GM23248 (cell line): ENCODE results near the gene GPATCH2. TPM values are rescaled to one million over a fixed set of nuclear protein-coding genes. Genes with fewer than 3 reads are reported as not detected.
"Not testable (repeated sequence)": the region's sequence is repeated elsewhere in the genome, so short reads cannot be mapped to it uniquely, and the experiment has no call there.

Experiments
- DNase-seq: peaks from one replicate; pipeline ENCODE4 v3.0.0-alpha.2; 2015
- H2AFZ ChIP-seq: fragments of 200-600 bp; sonication (generic); 2 replicates; pipeline ENCODE4 v1.6.1; 2016; ENCODE audit warnings: antibody characterized with exemption
- H3F3A ChIP-seq: fragments of 200-600 bp; sonication (generic); 2 replicates; pipeline ENCODE4 v1.6.1; 2016; ENCODE audit warnings: mild to moderate bottlenecking, antibody characterized with exemption, mixed run types; ENCODE audit not compliant: insufficient read depth
- H3K27ac ChIP-seq: fragments of 200-600 bp; sonication (generic); 2 replicates; pipeline ENCODE4 v1.5.1; 2016; ENCODE audit warnings: mild to moderate bottlenecking
- H3K27me3 ChIP-seq: fragments of 200-600 bp; sonication (generic); replicated peaks from 2 replicates; pipeline ENCODE4 v1.6.1; 2016; ENCODE audit warnings: mild to moderate bottlenecking; ENCODE audit not compliant: insufficient read depth
- H3K36me3 ChIP-seq: fragments of 200-600 bp; sonication (generic); 2 replicates; pipeline ENCODE4 v1.6.1; 2016; ENCODE audit warnings: low read depth, mild to moderate bottlenecking
- H3K4me1 ChIP-seq: fragments of 200-600 bp; sonication (generic); 2 replicates; pipeline ENCODE4 v1.6.1; 2016; ENCODE audit warnings: mild to moderate bottlenecking; ENCODE audit not compliant: insufficient read depth
- H3K4me2 ChIP-seq: fragments of 200-600 bp; sonication (generic); one replicate; pipeline ENCODE4 v1.6.1; 2016; ENCODE audit warnings: mild to moderate bottlenecking; ENCODE audit not compliant: unreplicated experiment
- H3K4me3 ChIP-seq: fragments of 200-600 bp; sonication (generic); 2 replicates; pipeline ENCODE4 v1.5.1; 2016; ENCODE audit warnings: mild to moderate bottlenecking
- H3K79me2 ChIP-seq: fragments of 200-600 bp; sonication (generic); 2 replicates; pipeline ENCODE4 v1.6.1; 2016; ENCODE audit warnings: mild to moderate bottlenecking; ENCODE audit not compliant: insufficient read depth
- H3K9ac ChIP-seq: fragments of 200-600 bp; sonication (generic); 2 replicates; pipeline ENCODE4 v1.6.1; 2016; ENCODE audit warnings: mild to moderate bottlenecking
- H3K9me2 ChIP-seq: fragments of 200-600 bp; sonication (generic); 2 replicates; pipeline ENCODE4 v1.6.1; 2016; ENCODE audit warnings: mixed run types, mild to moderate bottlenecking, moderate library complexity; ENCODE audit not compliant: insufficient read depth
- H3K9me3 ChIP-seq: fragments of 200-600 bp; sonication (generic); one replicate; pipeline ENCODE4 v1.6.1; 2017; ENCODE audit warnings: low read depth
- H4K20me1 ChIP-seq: fragments of 200-600 bp; sonication (generic); 2 replicates; pipeline ENCODE4 v1.6.0; 2016; ENCODE audit not compliant: insufficient read depth
- EZH2 ChIP-seq: fragments of 200-600 bp; sonication (generic); IDR thresholded peaks from 2 replicates; pipeline ENCODE4 v1.6.1; 2018; ENCODE audit warnings: antibody characterized with exemption, mild to moderate bottlenecking; ENCODE audit not compliant: insufficient read depth, poor library complexity, severe bottlenecking
- EZH2phosphoT487 ChIP-seq: fragments of 200-600 bp; sonication (generic); IDR thresholded peaks from 2 replicates; pipeline ENCODE4 v1.6.1; 2018; ENCODE audit warnings: antibody characterized with exemption, moderate library complexity, mild to moderate bottlenecking, low read depth; ENCODE audit not compliant: insufficient read depth
- WGBS, 2 experiments: methylation state at CpG; one replicate each; pipeline ENCODE4 v1.1.6; 2015 to 2017; ENCODE audit warnings: low lambda C conversion rate in 2 of 2, low coverage in 1 of 2; ENCODE audit errors: missing lambda C conversion rate in 2 of 2; 5-methylcytosine and 5-hydroxymethylcytosine counted together
- in situ Hi-C: fragments of 300-500 bp; cut with MboI; formaldehyde crosslinking; loops from 2 replicates; pipeline ENCODE4 v1.15.0; 2020
- polyA plus RNA-seq: library from polyadenylated mRNA; unstranded; fragments of >200 nt; fragmentation: Nextera tagmentation; extraction: Ambion mirVana; gene quantifications from 2 replicates; pipeline ENCODE4 v1.2.1, GENCODE V29; 2016
- total RNA-seq: library from RNA; depleted of rRNA; stranded (reverse); fragments of >200 nt; shearing (Covaris generic); gene quantifications from 2 replicates; pipeline ENCODE4 v1.2.3, GENCODE V29; 2014

Gene GPATCH2
- total and polyA plus RNA-seq, 2 experiments from 2014 or later, result 6.3 to 8.2 TPM

GRCh38 chr1:217590598-217590997, 40.3 kb downstream of the GPATCH2 start:
- Histone ChIP-seq H2AFZ (no peak overlapping the region), H4K20me1 (no peaks in the 10 kb centered on the region), H3K27ac (no peak overlapping the region), H3K9me3 (no peaks in the 10 kb centered on the region), H3K4me1 (0 out of 2 replicates have a peak, but pooled peaks cover 4% of the 10 kb centered on the region), H3F3A (no peaks in the 10 kb centered on the region), H3K4me3 (no peak overlapping the region), H3K36me3 (no peaks in the 10 kb centered on the region; the same call in 1 of the 2 replicates), H3K4me2 (no peak overlapping the region), H3K9me2 (no peaks in the 10 kb centered on the region), H3K79me2 (no peaks in the 10 kb centered on the region), H3K9ac (no peak overlapping the region), H3K27me3 (no peaks in the 10 kb centered on the region)
- TF ChIP-seq EZH2phosphoT487 (no peak), EZH2 (no peak)
- DNase-seq, result no peak
- in situ Hi-C loops, result no loop called here
- WGBS, 2 experiments, result 92 to 98% methylated on average over 2 of the region's 2 CpGs

GRCh38 chr1:217586586-217586985, 44.3 kb downstream of the GPATCH2 start:
- in situ Hi-C loops, result no loop called here
- H3K79me2 ChIP-seq, result no peaks in the 10 kb centered on the region
- DNase-seq, result no peak

GRCh38 chr1:217585577-217585976, 45.3 kb downstream of the GPATCH2 start:
- no peaks in the 10 kb centered on the region for H3K4me1 ChIP-seq
- no peaks in the 10 kb centered on the region for H3F3A ChIP-seq
- no peaks in the 10 kb centered on the region for H3K79me2 ChIP-seq
- H3K9me2 ChIP-seq, result no peaks in the 10 kb centered on the region
- no peak overlapping the region for H2AFZ ChIP-seq
- H3K27me3 ChIP-seq, result no peaks in the 10 kb centered on the region
- no peak for DNase-seq
- in situ Hi-C loops, result no loop called here
- no peak overlapping the region for H3K4me2 ChIP-seq
- no peak overlapping the region for H3K9ac ChIP-seq
- TF ChIP-seq EZH2 (no peak), EZH2phosphoT487 (no peak)
- WGBS, 2 experiments, result 81 to 83% methylated on average over 2 of the region's 2 CpGs
- H3K4me3 ChIP-seq, result no peak overlapping the region
- peaks cover 3% of the 10 kb centered on the region; the same call in 1 of the 2 replicates for H3K36me3 ChIP-seq
- no peak overlapping the region for H3K27ac ChIP-seq
- no peaks in the 10 kb centered on the region for H4K20me1 ChIP-seq
- H3K9me3 ChIP-seq, result no peaks in the 10 kb centered on the region

More at GRCh38 chr1:217586586-217586985, 44.3 kb downstream of the GPATCH2 start:
- no peaks in the 10 kb centered on the region for H3K9me2 ChIP-seq
- no peak overlapping the region for H3K4me2 ChIP-seq
- H3K9ac ChIP-seq, result no peak overlapping the region
- H3K27ac ChIP-seq, result no peak overlapping the region
- no peaks in the 10 kb centered on the region for H3F3A ChIP-seq
- H3K27me3 ChIP-seq, result no peaks in the 10 kb centered on the region
- no peak overlapping the region for H3K4me3 ChIP-seq
- H4K20me1 ChIP-seq, result no peaks in the 10 kb centered on the region
- no peak for TF ChIP-seq EZH2
- TF ChIP-seq EZH2phosphoT487, result no peak
- 85 to 87% methylated on average over 4 of the region's 4 CpGs for WGBS, 2 experiments
- H2AFZ ChIP-seq, result no peak overlapping the region
- peaks cover 3% of the 10 kb centered on the region; the same call in 1 of the 2 replicates for H3K36me3 ChIP-seq
- no peaks in the 10 kb centered on the region for H3K4me1 ChIP-seq
- H3K9me3 ChIP-seq, result no peaks in the 10 kb centered on the region

GRCh38 chr1:217584286-217584811, 46.5 kb downstream of the GPATCH2 start:
- 94 to 98% methylated on average over 5 of the region's 5 CpGs for WGBS, 2 experiments
- H2AFZ ChIP-seq, H3K36me3 ChIP-seq, H3K9ac ChIP-seq, H3K4me2 ChIP-seq, H3K79me2 ChIP-seq, H3K4me3 ChIP-seq, DNase-seq, in situ Hi-C loops, H3K27ac ChIP-seq, H3K27me3 ChIP-seq, H4K20me1 ChIP-seq, H3K9me3 ChIP-seq, H3F3A ChIP-seq, H3K4me1 ChIP-seq, H3K9me2 ChIP-seq: not testable (repeated sequence)

- TF ChIP-seq EZH2phosphoT487, result no peak
- TF ChIP-seq EZH2, result no peak
- H3K79me2 ChIP-seq, result no peaks in the 10 kb centered on the region
- in situ Hi-C loops, result no loop called here
- H3K9me3 ChIP-seq, result no peaks in the 10 kb centered on the region
- H3K4me1 ChIP-seq, result no peaks in the 10 kb centered on the region
- H2AFZ ChIP-seq, result no peak overlapping the region
- H3K9ac ChIP-seq, result no peak overlapping the region
- no peaks in the 10 kb centered on the region for H3F3A ChIP-seq
- H3K27ac ChIP-seq, result no peak overlapping the region
- H3K9me2 ChIP-seq, result no peaks in the 10 kb centered on the region
- H3K4me2 ChIP-seq, result no peak overlapping the region
- no peaks in the 10 kb centered on the region for H4K20me1 ChIP-seq
- no peak overlapping the region for H3K4me3 ChIP-seq
- no peak for DNase-seq
- 0 out of 2 replicates have a peak, but pooled peaks cover 5% of the 10 kb centered on the region for H3K36me3 ChIP-seq
- H3K27me3 ChIP-seq, result no peaks in the 10 kb centered on the region
Measured at GRCh38 chr1:217577336-217577735, 53.6 kb downstream of the GPATCH2 start.
